GM06990 (cell line): ENCODE results near the gene GNMT.
A peak's percentile ranks its signal among the peaks of the same experiment; 100 is the strongest.

Experiments used
- DNase-seq: peaks from one replicate; pipeline ENCODE4 v3.0.0-alpha.2; 2011; ENCODE audit not compliant: insufficient read length; ENCODE audit errors: extremely low read depth
- H3K27me3 ChIP-seq: replicated peaks from 2 replicates; pipeline ENCODE4 v1.6.0; 2011; ENCODE audit warnings: low read length; ENCODE audit not compliant: control insufficient read depth, insufficient read depth
- H3K36me3 ChIP-seq: 2 replicates; pipeline ENCODE4 v1.5.1; 2011; ENCODE audit warnings: low read length; ENCODE audit not compliant: control insufficient read depth, insufficient read depth
- H3K4me3 ChIP-seq: replicated peaks from 2 replicates; pipeline ENCODE4 v1.5.1; 2011; ENCODE audit warnings: low read depth, mild to moderate bottlenecking, control low read depth, low read length
- TF ChIP-seq, protein P1 (sequence below): IDR thresholded peaks from 2 replicates; pipeline ENCODE4 v1.5.1; 2011; ENCODE audit warnings: low read length, control low read depth, mild to moderate bottlenecking, inconsistent platforms; ENCODE audit not compliant: insufficient read depth, poor library complexity, severe bottlenecking

GNMT gene

GRCh38 chr6:42921801-42922200 lies 38.8 kb upstream of the GNMT start:
- no peaks in the 10 kb centered on the region for H3K27me3 ChIP-seq
- no peak overlapping the region for H3K4me3 ChIP-seq
- H3K36me3 ChIP-seq = no peaks in the 10 kb centered on the region
- no peak for DNase-seq
- TF ChIP-seq, protein P1, sequence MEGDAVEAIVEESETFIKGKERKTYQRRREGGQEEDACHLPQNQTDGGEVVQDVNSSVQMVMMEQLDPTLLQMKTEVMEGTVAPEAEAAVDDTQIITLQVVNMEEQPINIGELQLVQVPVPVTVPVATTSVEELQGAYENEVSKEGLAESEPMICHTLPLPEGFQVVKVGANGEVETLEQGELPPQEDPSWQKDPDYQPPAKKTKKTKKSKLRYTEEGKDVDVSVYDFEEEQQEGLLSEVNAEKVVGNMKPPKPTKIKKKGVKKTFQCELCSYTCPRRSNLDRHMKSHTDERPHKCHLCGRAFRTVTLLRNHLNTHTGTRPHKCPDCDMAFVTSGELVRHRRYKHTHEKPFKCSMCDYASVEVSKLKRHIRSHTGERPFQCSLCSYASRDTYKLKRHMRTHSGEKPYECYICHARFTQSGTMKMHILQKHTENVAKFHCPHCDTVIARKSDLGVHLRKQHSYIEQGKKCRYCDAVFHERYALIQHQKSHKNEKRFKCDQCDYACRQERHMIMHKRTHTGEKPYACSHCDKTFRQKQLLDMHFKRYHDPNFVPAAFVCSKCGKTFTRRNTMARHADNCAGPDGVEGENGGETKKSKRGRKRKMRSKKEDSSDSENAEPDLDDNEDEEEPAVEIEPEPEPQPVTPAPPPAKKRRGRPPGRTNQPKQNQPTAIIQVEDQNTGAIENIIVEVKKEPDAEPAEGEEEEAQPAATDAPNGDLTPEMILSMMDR = no peak

DNA sequence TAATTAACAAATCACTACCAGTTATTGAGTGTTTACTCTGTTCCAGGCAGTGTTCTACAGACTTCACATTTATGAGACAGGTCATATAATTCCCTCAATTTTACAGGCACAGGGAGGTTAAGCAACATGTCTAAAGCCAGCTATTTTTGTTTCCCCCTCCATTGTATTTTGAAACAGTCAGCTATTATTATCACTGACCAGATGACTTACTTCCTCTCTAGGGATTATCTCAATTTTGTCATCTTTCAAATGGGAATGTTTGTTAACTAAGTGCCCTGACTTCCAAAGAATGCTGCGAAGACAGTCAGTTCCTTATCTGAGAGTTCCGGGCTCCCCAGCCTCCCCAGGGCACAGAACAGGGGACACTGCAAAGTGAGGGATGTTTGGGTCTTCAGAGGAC lies 36.9 kb upstream of the GNMT start:
- no peak for DNase-seq
- H3K4me3 ChIP-seq = no peak overlapping the region
- TF ChIP-seq, protein P1 = no peak
- H3K36me3 ChIP-seq = no peaks in the 10 kb centered on the region
- no peaks in the 10 kb centered on the region for H3K27me3 ChIP-seq

DNA sequence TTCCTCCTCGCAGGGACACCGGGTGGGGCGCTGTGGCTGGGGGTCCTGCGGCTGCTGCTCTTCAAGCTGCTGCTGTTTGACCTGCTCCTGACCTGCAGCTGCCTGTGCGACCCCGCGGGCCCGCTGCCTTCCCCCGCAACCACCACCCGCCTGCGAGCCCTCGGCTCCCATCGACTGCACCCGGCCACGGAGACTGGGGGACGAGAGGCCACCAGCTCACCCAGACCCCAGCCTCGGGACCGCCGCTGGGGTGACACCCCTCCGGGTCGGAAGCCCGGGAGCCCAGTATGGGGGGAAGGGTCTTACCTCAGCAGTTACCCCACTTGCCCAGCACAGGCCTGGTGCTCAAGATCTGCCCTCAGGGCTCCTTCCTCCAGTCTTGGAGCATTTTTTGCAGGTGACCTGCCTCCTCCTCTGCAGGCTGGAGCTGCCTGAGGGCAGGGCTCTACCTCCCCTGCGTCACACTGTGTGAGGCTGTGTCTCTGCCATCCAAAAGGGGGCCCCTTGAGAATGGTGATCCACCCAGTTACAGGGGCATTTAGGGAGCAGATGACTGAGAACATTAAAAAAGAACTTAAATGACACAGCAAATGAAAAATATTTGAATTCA lies 35.2 kb upstream of the GNMT start:
- no peaks in the 10 kb centered on the region for H3K36me3 ChIP-seq
- no peaks in the 10 kb centered on the region for H3K27me3 ChIP-seq
- no peak for DNase-seq
- TF ChIP-seq, protein P1 = no peak
- no peak overlapping the region for H3K4me3 ChIP-seq

DNA sequence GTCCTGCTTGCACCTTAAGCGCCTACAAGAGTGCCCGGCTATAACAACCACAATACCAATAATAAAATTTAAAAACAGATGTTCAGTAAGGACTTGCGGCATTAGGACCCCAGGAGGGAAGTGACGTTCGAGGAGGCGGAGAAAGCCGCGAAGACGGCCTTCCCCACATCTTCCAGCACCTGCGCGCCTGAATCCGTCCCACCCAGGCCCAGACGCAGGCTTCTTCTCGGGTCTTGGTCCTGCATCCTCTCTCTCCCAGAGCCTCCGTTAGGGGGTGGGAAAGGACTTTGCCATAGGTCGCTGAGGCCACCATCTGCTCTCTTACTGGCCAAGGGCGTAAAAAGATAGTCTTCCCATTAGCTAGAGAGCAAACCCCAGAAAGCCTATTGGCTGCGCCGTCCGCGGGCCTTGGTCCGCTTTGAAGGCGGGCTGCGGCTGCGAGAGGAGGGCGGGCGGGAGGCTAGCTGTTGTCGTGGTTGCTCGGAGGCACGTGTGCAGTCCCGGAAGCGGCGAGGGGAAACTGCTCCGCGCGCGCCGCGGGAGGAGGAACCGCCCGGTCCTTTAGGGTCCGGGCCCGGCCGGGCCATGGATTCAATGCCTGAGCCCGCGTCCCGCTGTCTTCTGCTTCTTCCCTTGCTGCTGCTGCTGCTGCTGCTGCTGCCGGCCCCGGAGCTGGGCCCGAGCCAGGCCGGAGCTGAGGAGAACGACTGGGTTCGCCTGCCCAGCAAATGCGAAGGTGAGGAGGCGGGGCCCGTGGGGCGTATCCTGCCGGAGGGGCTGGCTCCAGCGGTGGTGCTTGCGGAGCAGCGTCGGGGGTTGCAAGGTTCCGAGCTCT lies 31.4 kb upstream of the GNMT start, which contains the start of gene CNPY3:
Gene CNPY3, plus strand, starts transcription at position 495 of the 835 bp plus-strand sequence. Its CDS starts 91 bp downstream, at position 586.
- Histone ChIP-seq H3K4me3 (peak within 1 kb of the TSS; percentile 92), H3K27me3 (no peaks in the 10 kb centered on the region), H3K36me3 (peaks cover 3% of the 10 kb centered on the region)
- TF ChIP-seq, protein P1 = no peak
- peak; percentile 98 for DNase-seq

DNA sequence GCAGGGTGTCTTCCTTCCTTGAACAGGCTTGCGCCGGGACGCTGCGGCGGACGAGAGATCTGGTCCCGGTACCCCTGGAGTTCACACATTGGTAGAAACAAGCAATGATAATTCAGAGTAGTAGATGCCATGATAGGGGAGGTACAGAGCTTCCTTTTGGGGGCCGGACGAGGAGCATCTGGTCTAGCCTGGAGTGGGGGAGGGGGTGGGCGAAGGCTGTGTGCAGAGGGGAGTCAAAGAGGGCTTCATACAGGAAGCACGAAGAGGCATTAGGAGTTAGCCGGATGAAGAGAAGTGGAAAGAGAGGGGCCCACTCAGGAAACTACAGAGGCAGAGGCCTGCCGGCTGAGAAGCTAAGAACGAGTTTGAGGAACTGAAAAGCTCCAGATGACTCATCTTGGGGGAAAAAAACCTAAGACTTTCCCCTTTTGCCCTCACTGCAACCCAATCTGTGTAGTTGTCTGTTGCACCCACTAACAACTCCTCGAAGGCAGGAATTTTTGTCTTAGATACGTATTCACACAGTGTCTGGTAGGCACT lies 30.7 kb upstream of the GNMT start:
- no peaks in the 10 kb centered on the region for H3K27me3 ChIP-seq
- TF ChIP-seq, protein P1 = no peak
- peak; percentile 88 for DNase-seq

More for the DNA sequence above, 30.7 kb upstream of the GNMT start:
- peak overlapping the region; percentile 92 for H3K4me3 ChIP-seq
- peaks cover 7% of the 10 kb centered on the region for H3K36me3 ChIP-seq
